ENCODE data around the gene VPREB1.

The VPREB1 gene, protein sequence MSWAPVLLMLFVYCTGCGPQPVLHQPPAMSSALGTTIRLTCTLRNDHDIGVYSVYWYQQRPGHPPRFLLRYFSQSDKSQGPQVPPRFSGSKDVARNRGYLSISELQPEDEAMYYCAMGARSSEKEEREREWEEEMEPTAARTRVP

DNA sequence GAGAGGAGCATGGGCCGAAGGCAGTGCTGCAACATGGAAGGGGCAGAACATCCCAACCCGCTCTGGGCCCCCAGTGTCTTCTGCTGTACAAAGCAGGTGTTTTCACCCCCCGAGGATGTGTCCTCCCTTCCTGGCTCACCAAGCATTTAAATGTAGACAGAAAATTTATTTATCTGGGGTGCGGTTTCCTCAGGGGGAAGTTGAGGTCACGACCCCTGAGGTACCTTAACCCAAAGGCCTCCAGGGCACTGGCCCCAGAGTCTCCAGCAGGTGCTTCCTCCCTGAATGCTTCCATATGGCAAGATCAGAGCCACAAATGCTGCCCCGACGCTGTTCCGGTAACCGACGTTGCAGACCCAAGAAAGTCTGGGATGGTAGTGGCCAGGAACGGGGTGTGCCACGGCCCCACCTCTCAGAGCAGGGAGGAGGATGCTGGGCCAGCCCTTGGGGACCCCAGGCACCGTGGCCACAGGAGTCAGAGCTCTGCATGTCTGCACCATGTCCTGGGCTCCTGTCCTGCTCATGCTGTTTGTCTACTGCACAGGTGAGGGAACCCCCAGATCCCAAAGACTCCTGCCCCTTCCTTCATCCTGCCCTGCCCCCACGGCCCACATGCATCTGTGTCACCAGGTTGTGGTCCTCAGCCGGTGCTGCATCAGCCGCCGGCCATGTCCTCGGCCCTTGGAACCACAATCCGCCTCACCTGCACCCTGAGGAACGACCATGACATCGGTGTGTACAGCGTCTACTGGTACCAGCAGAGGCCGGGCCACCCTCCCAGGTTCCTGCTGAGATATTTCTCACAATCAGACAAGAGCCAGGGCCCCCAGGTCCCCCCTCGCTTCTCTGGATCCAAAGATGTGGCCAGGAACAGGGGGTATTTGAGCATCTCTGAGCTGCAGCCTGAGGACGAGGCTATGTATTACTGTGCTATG is at the start of gene VPREB1:
Gene VPREB1 (plus strand): TSS at position 471 of the 935 bp plus-strand sequence. CDS start 28 bp downstream, at position 499.
- TF ChIP-seq, protein P1, sequence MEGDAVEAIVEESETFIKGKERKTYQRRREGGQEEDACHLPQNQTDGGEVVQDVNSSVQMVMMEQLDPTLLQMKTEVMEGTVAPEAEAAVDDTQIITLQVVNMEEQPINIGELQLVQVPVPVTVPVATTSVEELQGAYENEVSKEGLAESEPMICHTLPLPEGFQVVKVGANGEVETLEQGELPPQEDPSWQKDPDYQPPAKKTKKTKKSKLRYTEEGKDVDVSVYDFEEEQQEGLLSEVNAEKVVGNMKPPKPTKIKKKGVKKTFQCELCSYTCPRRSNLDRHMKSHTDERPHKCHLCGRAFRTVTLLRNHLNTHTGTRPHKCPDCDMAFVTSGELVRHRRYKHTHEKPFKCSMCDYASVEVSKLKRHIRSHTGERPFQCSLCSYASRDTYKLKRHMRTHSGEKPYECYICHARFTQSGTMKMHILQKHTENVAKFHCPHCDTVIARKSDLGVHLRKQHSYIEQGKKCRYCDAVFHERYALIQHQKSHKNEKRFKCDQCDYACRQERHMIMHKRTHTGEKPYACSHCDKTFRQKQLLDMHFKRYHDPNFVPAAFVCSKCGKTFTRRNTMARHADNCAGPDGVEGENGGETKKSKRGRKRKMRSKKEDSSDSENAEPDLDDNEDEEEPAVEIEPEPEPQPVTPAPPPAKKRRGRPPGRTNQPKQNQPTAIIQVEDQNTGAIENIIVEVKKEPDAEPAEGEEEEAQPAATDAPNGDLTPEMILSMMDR (IDR thresholded peaks at IDR 0.05), result no peak
- no peak for TF ChIP-seq ZFX (IDR thresholded peaks at IDR 0.05; ENCODE audit: borderline replicate concordance)
- no peak within 1 kb of the TSS for H3K27ac ChIP-seq

DNA sequence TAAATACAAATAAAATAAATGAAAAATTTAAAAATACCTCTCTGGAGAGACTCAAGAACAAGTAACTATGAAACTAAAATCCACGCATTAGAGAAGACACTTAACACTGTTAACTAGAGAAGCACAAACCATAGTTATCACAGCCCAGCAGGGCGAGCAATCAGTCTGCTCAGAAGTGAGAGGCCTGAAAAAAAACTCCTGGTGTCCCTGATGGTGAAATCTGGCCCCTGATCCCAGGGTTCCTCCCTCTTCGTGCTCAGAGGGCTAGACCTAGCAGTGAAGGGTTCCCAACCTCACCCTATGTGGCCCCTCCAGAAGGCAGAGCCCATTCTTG is 49.7 kb upstream of the VPREB1 start:
- TF ChIP-seq, protein P1 (IDR thresholded peaks at IDR 0.05), result no peak
- no peak for TF ChIP-seq ZFX (IDR thresholded peaks at IDR 0.05; ENCODE audit: borderline replicate concordance)
- H3K27ac ChIP-seq, result no peak overlapping the region

DNA sequence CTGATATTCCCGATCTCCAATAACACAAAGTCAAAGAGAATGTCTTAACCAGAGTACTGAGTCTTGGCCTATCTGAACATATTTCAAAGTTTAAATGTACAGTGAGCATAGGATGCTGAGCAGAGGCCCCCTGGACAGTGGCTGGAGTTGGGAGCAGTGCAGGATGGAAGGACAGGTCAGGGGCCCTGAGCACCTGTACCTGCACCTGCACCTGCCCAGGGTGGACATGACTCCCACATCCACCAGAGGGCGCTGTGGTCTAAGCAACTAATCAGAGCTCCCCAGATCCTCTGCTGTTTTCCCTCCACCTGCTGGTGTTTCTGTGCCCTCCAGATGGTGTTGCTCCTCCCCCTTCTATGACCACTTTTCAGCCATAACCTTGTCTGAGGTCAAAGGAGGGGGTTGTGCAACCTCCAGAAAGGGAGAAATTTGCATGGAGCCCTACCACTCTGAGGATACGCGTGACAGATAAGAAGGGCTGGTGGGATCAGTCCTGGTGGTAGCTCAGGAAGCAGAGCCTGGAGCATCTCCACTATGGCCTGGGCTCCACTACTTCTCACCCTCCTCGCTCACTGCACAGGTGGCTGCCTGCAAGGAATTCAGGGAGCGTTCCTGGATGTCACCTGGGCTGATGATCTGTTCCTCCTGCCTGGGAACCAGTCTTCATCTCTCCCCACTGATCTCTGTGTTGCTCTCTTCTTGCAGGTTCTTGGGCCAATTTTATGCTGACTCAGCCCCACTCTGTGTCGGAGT is 49.1 kb upstream of the VPREB1 start:
- TF ChIP-seq, protein P1 (IDR thresholded peaks at IDR 0.05), result peak; percentile 93
- TF ChIP-seq ZFX (IDR thresholded peaks at IDR 0.05; ENCODE audit: borderline replicate concordance), result no peak
- no peak overlapping the region for H3K27ac ChIP-seq

DNA sequence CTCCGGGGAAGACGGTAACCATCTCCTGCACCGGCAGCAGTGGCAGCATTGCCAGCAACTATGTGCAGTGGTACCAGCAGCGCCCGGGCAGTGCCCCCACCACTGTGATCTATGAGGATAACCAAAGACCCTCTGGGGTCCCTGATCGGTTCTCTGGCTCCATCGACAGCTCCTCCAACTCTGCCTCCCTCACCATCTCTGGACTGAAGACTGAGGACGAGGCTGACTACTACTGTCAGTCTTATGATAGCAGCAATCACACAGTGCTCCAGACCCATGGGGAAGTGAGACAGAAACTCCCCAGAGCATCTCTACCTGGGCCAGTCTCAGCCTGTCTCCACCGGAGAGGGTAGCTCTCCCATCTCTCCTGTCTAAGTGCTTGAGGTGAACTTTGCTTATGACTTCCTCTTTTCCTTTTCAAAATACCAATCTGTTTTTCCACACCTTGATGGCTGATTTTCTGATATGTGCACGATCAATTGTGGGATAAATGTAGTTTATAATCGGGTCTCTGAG is 48.5 kb upstream of the VPREB1 start:
- no peak overlapping the region for H3K27ac ChIP-seq
- TF ChIP-seq ZFX (IDR thresholded peaks at IDR 0.05; ENCODE audit: borderline replicate concordance), result no peak
- TF ChIP-seq, protein P1 (IDR thresholded peaks at IDR 0.05), result no peak

DNA sequence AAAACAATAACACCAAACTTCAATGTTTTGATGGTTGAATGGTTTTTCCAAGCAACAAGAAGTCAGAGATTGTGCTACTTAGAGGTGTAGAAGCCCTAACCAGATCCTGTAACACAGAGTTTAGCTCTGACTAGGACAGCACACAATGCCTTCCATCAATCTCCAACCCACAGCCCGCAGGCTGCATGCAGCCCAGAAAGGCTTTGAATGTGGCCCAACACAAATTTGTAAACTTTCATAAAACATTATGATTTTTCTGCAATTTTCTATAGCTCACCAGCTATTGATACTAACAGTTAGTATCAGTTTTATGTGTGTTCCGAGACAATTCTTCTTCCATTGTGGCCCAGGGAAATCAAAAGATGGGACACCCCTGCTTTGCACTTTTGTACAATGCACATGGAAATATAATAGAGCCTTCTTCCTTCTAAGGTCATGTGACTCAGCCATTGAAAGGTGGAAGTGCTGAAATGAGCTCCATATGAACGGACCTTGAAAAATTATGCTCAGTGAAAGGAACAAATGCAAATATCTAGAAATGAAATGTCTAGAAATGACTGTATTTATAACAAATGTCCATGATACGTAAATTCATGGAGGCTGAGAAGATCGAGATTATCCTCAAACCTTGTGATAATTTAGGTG is 47.6 kb upstream of the VPREB1 start:
- H3K27ac ChIP-seq, result no peak overlapping the region
- TF ChIP-seq ZFX (IDR thresholded peaks at IDR 0.05; ENCODE audit: borderline replicate concordance), result no peak
- TF ChIP-seq, protein P1 (IDR thresholded peaks at IDR 0.05), result no peak

DNA sequence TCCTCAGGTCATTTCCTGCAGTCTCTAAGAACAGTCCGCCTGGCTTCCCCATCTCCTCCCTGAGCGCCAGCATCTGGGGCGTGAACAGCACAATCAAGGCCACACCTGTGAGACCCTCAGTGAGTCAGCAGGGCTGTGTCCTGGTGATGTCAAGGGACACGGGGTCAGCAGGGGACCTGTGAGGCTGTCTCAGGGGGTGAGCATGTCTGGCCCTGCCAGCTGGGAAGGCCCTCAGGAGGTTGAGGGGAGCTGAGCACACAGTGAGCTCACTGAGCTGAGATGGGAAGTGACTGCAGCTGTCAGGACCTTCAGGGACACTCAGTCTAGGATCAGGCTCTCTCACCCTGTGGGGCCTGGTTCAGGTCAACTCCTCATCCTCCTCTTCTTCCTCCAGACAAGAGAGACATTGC is 46.6 kb upstream of the VPREB1 start:
- no peak overlapping the region for H3K27ac ChIP-seq
- TF ChIP-seq, protein P1 (IDR thresholded peaks at IDR 0.05), result no peak
- no peak for TF ChIP-seq ZFX (IDR thresholded peaks at IDR 0.05; ENCODE audit: borderline replicate concordance)

All from 22Rv1 (cell line).